H1 (cell line): ENCODE results near the gene SYPL1. TPM values are rescaled to one million over a fixed set of nuclear protein-coding genes. Genes with fewer than 3 reads are reported as not detected.

Experiments used
- CTCF ChIA-PET: fragments of 300-600 bp; sonication (Branson Sonifier 250); formaldehyde crosslinking; loops from one replicate; lab custom pipeline; 2021; ENCODE audit not compliant: partially characterized antibody; lab: Charles Lee
- POLR2A ChIA-PET: fragments of 300-600 bp; sonication (Branson Sonifier 250); formaldehyde crosslinking; loops from one replicate; lab custom pipeline; 2021; ENCODE audit warnings: inconsistent platforms; ENCODE audit not compliant: partially characterized antibody; lab: Charles Lee
- DNase-seq, 2 experiments: peaks; one replicate each; pipeline versions ENCODE4 v3.0.0 to v3.0.0-alpha.2; 2010 to 2022; ENCODE audit warnings: low spot score in 2 of 2, low read depth in 1 of 2, mixed read lengths in 1 of 2
- FAIRE-seq: peaks from 2 replicates; lab custom pipeline; 2011; peaks lifted over from hg19 to GRCh38; lab: Jason Lieb, UNC
- H2AFZ ChIP-seq: 2 replicates; pipeline ENCODE4 v1.8.1; 2012; ENCODE audit warnings: low read length, inconsistent platforms
- H2AK5ac ChIP-seq: 2 replicates; pipeline ENCODE4 v1.6.1; 2013; ENCODE audit warnings: low read depth, low read length
- H2BK120ac ChIP-seq: replicated peaks from 2 replicates; pipeline ENCODE3; 2013; ENCODE audit warnings: low read depth, low read length, inconsistent platforms
- H2BK12ac ChIP-seq: 2 replicates; pipeline ENCODE4 v1.6.1; 2013; ENCODE audit warnings: low read depth, low read length
- H2BK15ac ChIP-seq: 2 replicates; pipeline ENCODE4 v1.6.1; 2013; ENCODE audit warnings: low read length
- H2BK20ac ChIP-seq: 2 replicates; pipeline ENCODE4 v1.6.1; 2013; ENCODE audit warnings: low read length
- H2BK5ac ChIP-seq: 2 replicates; pipeline ENCODE4 v1.6.1; 2013; ENCODE audit warnings: low read depth, low read length
- H3K14ac ChIP-seq: 2 replicates; pipeline ENCODE4 v1.6.1; 2013; ENCODE audit warnings: inconsistent platforms; ENCODE audit not compliant: insufficient read length
- H3K18ac ChIP-seq: 2 replicates; pipeline ENCODE4 v1.6.1; 2013; ENCODE audit warnings: low read length; ENCODE audit errors: extremely low read depth
- H3K23ac ChIP-seq: 2 replicates; pipeline ENCODE4 v1.6.1; 2013; ENCODE audit warnings: inconsistent platforms; ENCODE audit not compliant: insufficient read length
- H3K23me2 ChIP-seq: 2 replicates; pipeline ENCODE4 v1.6.1; 2013; ENCODE audit warnings: low read depth, low read length
- H3K27ac ChIP-seq: 2 replicates; pipeline ENCODE4 v1.6.1; 2011; ENCODE audit warnings: low read depth, low read length, inconsistent platforms
- H3K27me3 ChIP-seq, 4 experiments: replicated peaks in 1 of 4; 1 replicate in 1 of 4; 2 replicates in 3 of 4; pipeline versions ENCODE4 v1.6.1 to v1.8.1; 2011 to 2013; ENCODE audit warnings: low read length in 3 of 4, mild to moderate bottlenecking in 3 of 4, inconsistent platforms in 2 of 4, mixed read lengths in 2 of 4, moderate library complexity in 1 of 4; ENCODE audit not compliant: control insufficient read depth in 3 of 4, insufficient read depth in 3 of 4; ENCODE audit errors: extremely low read depth in 1 of 4
- H3K36me3 ChIP-seq, 4 experiments: 2 replicates each; pipeline versions ENCODE4 v1.6.1 to v1.8.1; 2011 to 2013; ENCODE audit warnings: mild to moderate bottlenecking in 4 of 4, low read length in 3 of 4, moderate library complexity in 2 of 4, control low read depth in 1 of 4, inconsistent platforms in 1 of 4; ENCODE audit not compliant: insufficient read depth in 4 of 4, control insufficient read depth in 2 of 4
- H3K4ac ChIP-seq: replicated peaks from 2 replicates; pipeline ENCODE3; 2013; ENCODE audit warnings: low read length, low read depth, mixed read lengths, inconsistent platforms; ENCODE audit not compliant: insufficient read length
- H3K4me1 ChIP-seq, 4 experiments: replicated peaks in 1 of 4; 1 replicate in 1 of 4; 2 replicates in 3 of 4; pipeline versions ENCODE4 v1.6.1 to v1.8.1; 2011 to 2013; ENCODE audit warnings: low read length in 3 of 4, inconsistent platforms in 2 of 4, mixed read lengths in 1 of 4; ENCODE audit not compliant: insufficient read depth in 4 of 4, control insufficient read depth in 3 of 4
- H3K4me2 ChIP-seq, 2 experiments: 2 replicates each; pipeline versions ENCODE4 v1.6.1 to v1.8.1; 2011 to 2013; ENCODE audit warnings: low read depth in 2 of 2, low read length in 2 of 2, control low read depth in 1 of 2, inconsistent platforms in 1 of 2, mild to moderate bottlenecking in 1 of 2; ENCODE audit not compliant: insufficient read depth in 1 of 2
- H3K4me3 ChIP-seq, 4 experiments: fragments of 200-600, 300-600 bp in 1 of 4; sonication (generic), shearing (Covaris generic), sonication (Bioruptor Twin) in 1 of 4; 2 replicates each; pipeline versions ENCODE4 v1.5.1 to v1.8.1; 2011 to 2016; ENCODE audit warnings: low read length in 4 of 4, low read depth in 3 of 4, control low read depth in 2 of 4, inconsistent platforms in 2 of 4, mild to moderate bottlenecking in 2 of 4, mixed read lengths in 1 of 4, moderate library complexity in 1 of 4; ENCODE audit not compliant: insufficient read depth in 2 of 4; ENCODE audit errors: extremely low read depth in 1 of 4
- H3K56ac ChIP-seq: replicated peaks from 2 replicates; pipeline ENCODE3; 2013; ENCODE audit warnings: low read depth, mild to moderate bottlenecking, mixed read lengths, low read length, inconsistent platforms; ENCODE audit not compliant: insufficient read length
- H3K79me1 ChIP-seq: 2 replicates; pipeline ENCODE4 v1.6.1; 2013; ENCODE audit warnings: low read depth, low read length, control low read depth
- H3K79me2 ChIP-seq, 2 experiments: 2 replicates each; pipeline versions ENCODE4 v1.6.1 to v1.8.1; 2012 to 2013; ENCODE audit warnings: low read length in 2 of 2, mild to moderate bottlenecking in 2 of 2, inconsistent platforms in 1 of 2; ENCODE audit not compliant: insufficient read depth in 2 of 2, control insufficient read depth in 1 of 2
- H3K9ac ChIP-seq, 4 experiments: replicated peaks in 1 of 4; 1 replicate in 1 of 4; 2 replicates in 3 of 4; pipeline versions ENCODE4 v1.6.1 to v1.8.1; 2011 to 2013; ENCODE audit warnings: low read depth in 3 of 4, low read length in 3 of 4, control low read depth in 2 of 4, mild to moderate bottlenecking in 2 of 4, moderate library complexity in 2 of 4, inconsistent platforms in 1 of 4; ENCODE audit errors: extremely low read depth in 1 of 4
- H3K9me3 ChIP-seq, 2 experiments: 2 replicates each; pipeline versions ENCODE4 v1.6.1 to v1.8.1; 2012 to 2013; ENCODE audit warnings: mild to moderate bottlenecking in 2 of 2, moderate library complexity in 2 of 2, control low read depth in 1 of 2, inconsistent platforms in 1 of 2, low read depth in 1 of 2, low read length in 1 of 2, mixed read lengths in 1 of 2; ENCODE audit not compliant: insufficient read depth in 2 of 2
- H4K20me1 ChIP-seq, 2 experiments: replicated peaks in 1 of 2; 2 replicates each; pipeline versions ENCODE3 to v1.8.1; 2011 to 2013; ENCODE audit warnings: inconsistent platforms in 2 of 2, low read length in 2 of 2, mild to moderate bottlenecking in 1 of 2; ENCODE audit not compliant: insufficient read depth in 2 of 2, control insufficient read depth in 1 of 2
- H4K5ac ChIP-seq: 2 replicates; pipeline ENCODE4 v1.6.1; 2013; ENCODE audit warnings: low read length, low read depth, mixed read lengths, inconsistent platforms; ENCODE audit not compliant: insufficient read length
- H4K8ac ChIP-seq: 2 replicates; pipeline ENCODE4 v1.8.0; 2013; ENCODE audit warnings: mild to moderate bottlenecking, moderate library complexity, low read length, inconsistent platforms; ENCODE audit not compliant: insufficient read depth; ENCODE audit errors: extremely low read depth
- H4K91ac ChIP-seq: replicated peaks from 2 replicates; pipeline ENCODE3; 2013; ENCODE audit warnings: low read length, mixed read lengths, inconsistent platforms; ENCODE audit not compliant: insufficient read length
- CBX8 ChIP-seq: fragments of 300-800, 300-1000 bp; sonication (generic); IDR thresholded peaks from 2 replicates; pipeline ENCODE4 v1.7.1; 2016; ENCODE audit warnings: low read depth, low read length, borderline replicate concordance
- CHD1 ChIP-seq: IDR thresholded peaks from 2 replicates; pipeline ENCODE4 v1.6.1; 2012; ENCODE audit warnings: low read depth, low read length, improper control_type of control experiment
- CTBP2 ChIP-seq: IDR thresholded peaks from 2 replicates; pipeline ENCODE4 v1.7.0; 2011; ENCODE audit warnings: borderline replicate concordance, mild to moderate bottlenecking, moderate library complexity, mixed read lengths, low read length; ENCODE audit not compliant: insufficient read depth, insufficient read length
- HDAC2 ChIP-seq, 2 experiments: fragments of 300-600 bp in 1 of 2; sonication (generic) in 1 of 2; IDR thresholded peaks; 2 replicates each; pipeline ENCODE4 v1.6.1; 2011 to 2012; ENCODE audit warnings: low read depth in 2 of 2, low read length in 2 of 2, mild to moderate bottlenecking in 2 of 2, moderate library complexity in 2 of 2, borderline replicate concordance in 1 of 2, inconsistent platforms in 1 of 2
- JUND ChIP-seq: IDR thresholded peaks from 2 replicates; pipeline ENCODE4 v1.6.1; 2011; ENCODE audit warnings: mild to moderate bottlenecking, improper control_type of control experiment, low read length
- KDM4A ChIP-seq: IDR thresholded peaks from one replicate; pipeline ENCODE4 v1.7.1; 2012; ENCODE audit warnings: low read depth, mild to moderate bottlenecking, moderate library complexity, low read length, inconsistent platforms; ENCODE audit not compliant: severe bottlenecking
- RBBP5 ChIP-seq: IDR thresholded peaks from 2 replicates; pipeline ENCODE4 v1.7.1; 2012; ENCODE audit warnings: low read depth, mild to moderate bottlenecking, inconsistent platforms, low read length, moderate library complexity, borderline replicate concordance
- RNF2 ChIP-seq: fragments of 200-900, 300-1000 bp; sonication (generic); IDR thresholded peaks from 2 replicates; pipeline ENCODE4 v1.7.1; 2016; ENCODE audit warnings: borderline replicate concordance, low read depth, mild to moderate bottlenecking, antibody characterized with exemption, low read length; ENCODE audit not compliant: poor library complexity, severe bottlenecking; ENCODE audit errors: missing control alignments
- TBP ChIP-seq: IDR thresholded peaks from 2 replicates; pipeline ENCODE4 v1.6.1; 2011; ENCODE audit warnings: low read depth, low read length, improper control_type of control experiment
- TEAD4 ChIP-seq: IDR thresholded peaks from 2 replicates; pipeline ENCODE4 v1.6.1; 2012; ENCODE audit warnings: low read depth, low read length, inconsistent platforms, mixed read lengths
- ZNF274 ChIP-seq: IDR thresholded peaks from 2 replicates; pipeline ENCODE4 v1.7.0; 2012; ENCODE audit warnings: low read length, borderline replicate concordance; ENCODE audit errors: extremely low read depth
- WGBS, 2 experiments: shearing (Covaris generic) in 1 of 2; methylation state at CpG; one replicate each; pipeline versions ENCODE4 v1.1.6 to v1.1.7; 2013 to 2015; ENCODE audit warnings: low lambda C conversion rate in 2 of 2, mixed read lengths in 2 of 2, inconsistent platforms in 1 of 2, low coverage in 1 of 2, missing lambda C conversion rate in 1 of 2; ENCODE audit not compliant: insufficient replicate concordance in 2 of 2, insufficient coverage in 1 of 2, insufficient read length in 1 of 2; ENCODE audit errors: extremely low coverage in 1 of 2, missing lambda C conversion rate in 1 of 2; 5-methylcytosine and 5-hydroxymethylcytosine counted together
- polyA plus RNA-seq, 7 experiments: library from polyadenylated mRNA; depleted of rRNA in 3 of 7; stranded (reverse) in 5 of 7; unstranded in 2 of 7; fragments of >200 nt in 5 of 7; fragments of 200-250 nt in 2 of 7; gene quantifications; 1 replicate in 5 of 7; 2 replicates in 1 of 7; 4 replicates in 1 of 7; pipeline versions ENCODE4 v1.2.1 to v1.2.3, GENCODE V29; 2011 to 2013; ENCODE audit warnings: missing spikeins in 2 of 7, mixed read lengths in 2 of 7
- total RNA-seq: library from RNA; stranded (reverse); fragmentation: NEBNext Ultra II Directional; extraction: Animal tissue kit (Norgen Biotek cat#: 25700); gene quantifications from 2 replicates; pipeline ENCODE4 v1.2.1, GENCODE V29; 2021
- TF ChIP-seq, protein P1 (sequence below): IDR thresholded peaks from 2 replicates; pipeline ENCODE4 v1.6.1; 2011; ENCODE audit warnings: low read length, improper control_type of control experiment

The SYPL1 gene
- total and polyA plus RNA-seq, 2 of the 8 experiments (the other 6 are each of a cell fraction or from before 2014, with no cell fraction given) = 44.9 to 57.7 TPM

DNA sequence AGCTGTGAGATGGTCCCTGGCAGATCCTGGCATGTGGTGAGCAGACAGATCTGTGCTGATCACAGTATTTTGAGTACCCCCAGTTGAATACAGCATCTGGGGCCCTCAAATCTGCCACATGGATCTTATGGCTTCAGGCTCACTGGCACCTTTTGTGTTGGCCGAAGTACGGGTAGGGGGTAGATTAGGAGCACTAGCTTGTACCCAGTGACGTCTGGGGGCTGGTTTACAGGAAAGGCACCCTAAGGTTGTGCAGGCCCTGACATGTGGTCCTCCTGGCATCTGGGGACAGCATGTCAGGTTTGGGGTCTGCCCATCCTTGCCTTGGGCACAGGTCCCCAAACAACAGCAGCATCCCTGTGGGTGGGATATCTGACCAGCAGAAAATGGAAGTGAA, 53.2 kb downstream of the SYPL1 start:
- ChIA-PET POLR2A (interaction anchor here (0.6 kb wide), 1 partner anchor 949 kb away, joined by 3 read pairs; no protein-coding TSS in a partner anchor), CTCF (interaction anchor here (0.7 to 13.0 kb wide), 15 partner anchors 13 to 1133 kb away, joined by 3 to 154 read pairs (median 12); no protein-coding TSS in a partner anchor)
- Histone ChIP-seq H4K91ac (no peak overlapping the region), H3K23me2 (no peaks in the 10 kb centered on the region), H2BK15ac (no peak overlapping the region), H3K4me1 (peaks cover 0 to 5% (median 2%) of the 10 kb centered on the region in 4 experiments; a peak in 3 of 7 replicates), H3K27ac (no peak overlapping the region), H3K9me3 (peaks cover 4 to 5% of the 10 kb centered on the region in 2 experiments; a peak in 2 of 4 replicates), H2BK120ac (no peak overlapping the region), H3K79me2 (no peaks in the 10 kb centered on the region), H3K4me2 (no peak overlapping the region), H2AK5ac (no peak overlapping the region), H3K9ac (no peak overlapping the region; a peak in 1 of 7 replicates), H3K23ac (no peak overlapping the region), H2BK12ac (no peak overlapping the region; the same call in 1 of the 2 replicates), H3K79me1 (no peaks in the 10 kb centered on the region), H3K36me3 (no peaks in the 10 kb centered on the region), H3K56ac (no peak overlapping the region), H2BK20ac (no peak overlapping the region), H3K14ac (no peak overlapping the region), H3K18ac (no peak overlapping the region), H4K5ac (no peak overlapping the region), H4K8ac (peak overlapping the region; percentile 41; the same call in 1 of the 2 replicates), H3K27me3 (no peaks in the 10 kb centered on the region), H2AFZ (no peak overlapping the region), H3K4ac (no peak overlapping the region), H4K20me1 (no peaks in the 10 kb centered on the region), H2BK5ac (no peak overlapping the region), H3K4me3 (no peak overlapping the region)
- 89% methylated on average over 3 of the region's 3 CpGs; no CpG with 5 or more reads in 1 of the 2 experiments for WGBS, 2 experiments
- TF ChIP-seq JUND = no peak
- TF ChIP-seq ZNF274 = no peak
- no peak for TF ChIP-seq RNF2
- no peak for TF ChIP-seq CTBP2
- no peak for TF ChIP-seq TEAD4
- TF ChIP-seq HDAC2 (IDR thresholded peaks at IDR 0.05; ENCODE audit: borderline replicate concordance in 1 of 2, low read depth in 2 of 2, low read length in 2 of 2) = no peak
- no peak for TF ChIP-seq CBX8
- TF ChIP-seq TBP = no peak
- TF ChIP-seq RBBP5 = no peak
- TF ChIP-seq KDM4A = no peak
- no peak for TF ChIP-seq CHD1
- TF ChIP-seq, protein P1, sequence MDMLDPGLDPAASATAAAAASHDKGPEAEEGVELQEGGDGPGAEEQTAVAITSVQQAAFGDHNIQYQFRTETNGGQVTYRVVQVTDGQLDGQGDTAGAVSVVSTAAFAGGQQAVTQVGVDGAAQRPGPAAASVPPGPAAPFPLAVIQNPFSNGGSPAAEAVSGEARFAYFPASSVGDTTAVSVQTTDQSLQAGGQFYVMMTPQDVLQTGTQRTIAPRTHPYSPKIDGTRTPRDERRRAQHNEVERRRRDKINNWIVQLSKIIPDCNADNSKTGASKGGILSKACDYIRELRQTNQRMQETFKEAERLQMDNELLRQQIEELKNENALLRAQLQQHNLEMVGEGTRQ = no peak
- FAIRE-seq (no peak), DNase-seq (no peak)
